OCI-M2 (cell line): Measurements from ENCODE around the gene ABHD15.

Experiments used
- DNase-seq: peaks from one replicate; lab custom pipeline; 2025; ENCODE audit not compliant: unreplicated experiment; lab: John Stamatoyannopoulos, UW

Gene ABHD15

GRCh38 chr17:29533976-29534375 is 32.9 kb downstream of the ABHD15 start:
- DNase-seq: no peak

DNA sequence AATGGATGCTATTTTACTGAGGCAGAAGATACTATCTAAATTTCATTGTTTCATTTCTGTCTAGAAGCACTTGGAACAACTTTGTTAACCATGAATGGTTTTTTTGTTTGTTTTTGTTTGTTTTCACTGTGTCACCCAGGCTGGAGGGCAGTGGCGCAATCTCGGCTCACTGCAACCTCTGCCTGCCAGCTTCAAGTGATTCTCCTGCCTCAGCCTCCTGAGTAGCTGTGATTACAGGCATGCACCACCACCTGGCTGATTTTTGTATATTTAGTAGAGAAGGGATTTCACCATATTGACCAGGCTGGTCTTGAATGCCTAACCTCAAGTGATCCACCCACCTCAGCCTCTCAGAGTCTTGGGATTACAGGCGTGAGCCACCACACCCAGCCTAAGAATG is 40.5 kb downstream of the ABHD15 start:
- DNase-seq: no peak

- no peak for DNase-seq
These were observed 42.1 kb downstream of the ABHD15 start for GRCh38 chr17:29524692-29525091.

DNA sequence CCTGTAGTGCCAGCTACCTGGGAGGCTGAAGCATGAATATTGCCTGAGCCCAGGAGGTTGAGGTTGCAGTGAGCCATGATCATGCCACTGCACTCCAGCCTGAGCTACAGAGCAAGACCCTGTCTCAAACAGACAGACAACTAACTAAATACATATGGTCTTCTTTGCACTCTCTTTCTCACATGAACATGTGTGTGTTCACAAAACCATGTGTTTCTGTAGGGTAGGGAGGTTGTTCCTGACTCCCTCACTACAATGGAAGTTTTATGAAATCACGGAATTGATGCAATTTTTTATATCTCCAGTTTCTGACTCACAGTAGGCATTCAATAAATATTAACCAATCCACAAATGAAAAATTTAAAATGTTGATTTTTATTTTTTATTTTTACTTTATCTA is 48.5 kb downstream of the ABHD15 start:
- DNase-seq: no peak

DNA sequence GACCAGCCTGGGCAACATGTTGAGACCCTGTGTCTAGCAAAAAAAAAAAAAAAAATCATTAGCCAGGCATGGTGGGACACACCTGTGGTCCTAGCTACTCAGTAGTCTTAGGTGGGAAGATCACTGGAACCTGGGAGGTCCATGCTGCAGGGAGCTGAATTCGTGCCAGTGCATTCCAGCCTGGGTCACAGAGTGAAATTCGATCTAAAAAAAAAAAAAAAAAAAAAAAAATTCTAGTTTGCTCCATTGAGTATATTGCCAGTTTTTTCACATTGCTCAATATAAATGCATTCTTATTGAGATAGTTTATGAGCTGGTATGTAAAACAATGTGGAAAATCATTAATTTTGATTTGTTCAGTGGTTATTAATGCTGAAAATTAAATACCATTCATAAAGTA is 52.0 kb downstream of the ABHD15 start:
- no peak for DNase-seq

DNA sequence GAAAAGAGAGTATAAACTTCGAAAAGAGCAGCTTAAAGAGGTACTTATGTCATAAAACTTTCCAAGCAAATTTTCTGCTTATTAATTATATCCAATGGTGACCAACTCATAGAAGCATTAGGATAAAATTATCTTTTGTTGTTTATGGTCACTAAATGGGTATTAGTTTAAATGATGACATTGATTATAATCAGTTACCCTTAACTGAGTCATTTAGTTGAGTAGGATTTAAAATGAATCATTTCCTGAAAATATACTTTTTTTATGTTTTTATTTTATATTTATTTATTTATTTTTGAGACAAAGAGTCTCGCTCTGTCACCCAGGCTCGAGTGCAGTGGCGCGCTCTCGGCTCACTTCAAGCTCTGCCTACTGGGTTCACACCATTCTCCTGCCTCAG is 55.9 kb downstream of the ABHD15 start:
- no peak for DNase-seq
